GM12878 (cell line): ENCODE results near the gene GPC5. TPM values are rescaled to one million over a fixed set of nuclear protein-coding genes. Genes with fewer than 3 reads are reported as not detected.

Experiments
- ATAC-seq: fragments of 200-7000 bp; cut with Tn5 transposase; 3 replicates; pipeline ENCODE4 v1.9.1; 2020; ENCODE audit warnings: mild to moderate bottlenecking, moderate library complexity
- BruUV-seq: library from RNA; stranded (reverse); fragments of 400-500 nt; replicated peaks from 2 replicates; lab custom pipeline; 2021; lab: Mats Ljungman, UMichigan
- CTCF ChIA-PET: fragments of 300-600 bp; sonication (Branson Sonifier 250); formaldehyde crosslinking; extraction: SDS; loops from one replicate; lab custom pipeline; 2021; ENCODE audit warnings: inconsistent platforms; lab: Yijun Ruan, JAX
- POLR2A ChIA-PET: fragments of 350-600 bp; formaldehyde crosslinking; extraction: SDS; loops from one replicate; lab custom pipeline; 2021; ENCODE audit warnings: inconsistent platforms; lab: Charles Lee
- RAD21 ChIA-PET: fragments of 300-600 bp; sonication (Branson Sonifier 250); formaldehyde crosslinking; loops from one replicate; lab custom pipeline; 2023; ENCODE audit warnings: antibody characterized with exemption; ENCODE audit not compliant: unreplicated experiment; lab: Charles Lee
- SMC1A ChIA-PET: fragments of 300-600 bp; sonication (Branson Sonifier 250); formaldehyde crosslinking; loops from one replicate; lab custom pipeline; 2023; ENCODE audit not compliant: unreplicated experiment, uncharacterized antibody; lab: Charles Lee
- DNase-seq: peaks from one replicate; pipeline ENCODE4 v3.0.0-alpha.2; 2011; ENCODE audit warnings: low read depth, low spot score
- FAIRE-seq: peaks from 3 replicates; lab custom pipeline; 2011; peaks lifted over from hg19 to GRCh38; lab: Jason Lieb, UNC
- H2AFZ ChIP-seq: 2 replicates; pipeline ENCODE4 v1.6.0; 2011; ENCODE audit warnings: low read depth, low read length, control low read depth; ENCODE audit not compliant: control insufficient read depth
- H3K27ac ChIP-seq: 2 replicates; pipeline ENCODE4 v1.5.1; 2011; ENCODE audit warnings: control low read depth; ENCODE audit not compliant: control insufficient read depth, insufficient read depth
- H3K27me3 ChIP-seq, 2 experiments: replicated peaks in 1 of 2; 2 replicates each; pipeline versions ENCODE4 v1.6.0 to v1.6.1; 2011; ENCODE audit warnings: low read length in 1 of 2; ENCODE audit not compliant: control insufficient read depth in 2 of 2, insufficient read depth in 2 of 2
- H3K36me3 ChIP-seq, 2 experiments: 2 replicates each; pipeline ENCODE4 v1.5.1; 2011; ENCODE audit warnings: low read length in 1 of 2; ENCODE audit not compliant: control insufficient read depth in 2 of 2, insufficient read depth in 2 of 2
- H3K4me1 ChIP-seq: 2 replicates; pipeline ENCODE4 v1.6.1; 2011; ENCODE audit warnings: mild to moderate bottlenecking, low read length, moderate library complexity, mixed read lengths; ENCODE audit not compliant: control insufficient read depth, insufficient read depth
- H3K4me2 ChIP-seq: 2 replicates; pipeline ENCODE4 v1.6.0; 2011; ENCODE audit warnings: control low read depth; ENCODE audit not compliant: control insufficient read depth, insufficient read depth
- H3K4me3 ChIP-seq: fragments of 200-600 bp; sonication (generic); 2 replicates; pipeline ENCODE4 v1.5.1; 2016
- H3K79me2 ChIP-seq: 2 replicates; pipeline ENCODE4 v1.6.0; 2011; ENCODE audit warnings: low read length; ENCODE audit not compliant: control insufficient read depth, insufficient read depth
- H3K9ac ChIP-seq: 2 replicates; pipeline ENCODE4 v1.8.0; 2011; ENCODE audit warnings: low read length, control low read depth, mixed read lengths; ENCODE audit not compliant: control insufficient read depth, insufficient read depth
- H3K9me3 ChIP-seq: replicated peaks from 3 replicates; pipeline ENCODE4 v1.5.1; 2011; ENCODE audit warnings: mild to moderate bottlenecking, low read length; ENCODE audit not compliant: control insufficient read depth, insufficient read depth
- H4K20me1 ChIP-seq: 2 replicates; pipeline ENCODE4 v1.6.0; 2011; ENCODE audit not compliant: control insufficient read depth, insufficient read depth
- CBX5 ChIP-seq: sonication (generic); IDR thresholded peaks from 2 replicates; pipeline ENCODE4 v1.6.1; 2016; ENCODE audit warnings: low read depth, moderate library complexity, mild to moderate bottlenecking, inconsistent platforms
- CHD2 ChIP-seq: IDR thresholded peaks from 2 replicates; pipeline ENCODE4 v1.6.1; 2011; ENCODE audit warnings: low read depth, low read length, improper control_type of control experiment, borderline replicate concordance
- ETV6 ChIP-seq, 2 experiments: fragments of 450-650 bp in 1 of 2; IDR thresholded peaks in 1 of 2; conservative IDR thresholded peaks in 1 of 2; 2 replicates each; pipeline ENCODE4 v1.6.1; 2014; ENCODE audit warnings: antibody characterized with exemption in 1 of 2, borderline replicate concordance in 1 of 2, low read depth in 1 of 2, mild to moderate bottlenecking in 1 of 2, moderate library complexity in 1 of 2
- HDAC2 ChIP-seq: fragments of 200-600 bp; sonication (generic); IDR thresholded peaks from 2 replicates; pipeline ENCODE4 v1.6.1; 2017
- JUNB ChIP-seq: IDR thresholded peaks from 2 replicates; pipeline ENCODE4 v1.6.1; 2016; ENCODE audit warnings: antibody characterized with exemption, mild to moderate bottlenecking
- MTA3 ChIP-seq: IDR thresholded peaks from 2 replicates; pipeline ENCODE4 v1.6.1; 2012; ENCODE audit warnings: low read length, inconsistent platforms, borderline replicate concordance
- NFIC ChIP-seq: IDR thresholded peaks from 2 replicates; pipeline ENCODE4 v1.6.1; 2012; ENCODE audit warnings: low read depth, mild to moderate bottlenecking, inconsistent platforms, low read length, moderate library complexity
- PAX5 ChIP-seq: IDR thresholded peaks from 2 replicates; pipeline ENCODE4 v1.6.1; 2011; ENCODE audit warnings: low read depth, low read length, borderline replicate concordance
- RAD21 ChIP-seq: IDR thresholded peaks from 2 replicates; pipeline ENCODE4 v1.6.1; 2011; ENCODE audit warnings: mild to moderate bottlenecking, low read depth, low read length, moderate library complexity; ENCODE audit not compliant: insufficient read depth
- RUNX3 ChIP-seq: IDR thresholded peaks from 2 replicates; pipeline ENCODE4 v1.6.1; 2012; ENCODE audit warnings: low read length, inconsistent platforms
- SMARCA5 ChIP-seq: fragments of 450-650 bp; IDR thresholded peaks from 2 replicates; pipeline ENCODE4 v1.6.1; 2017; ENCODE audit warnings: mild to moderate bottlenecking
- SREBF2 ChIP-seq: IDR thresholded peaks from 2 replicates; pipeline ENCODE4 v1.6.1; 2012; ENCODE audit warnings: mild to moderate bottlenecking, low read length
- STAT1 ChIP-seq: fragments of 450-650 bp; conservative IDR thresholded peaks from 2 replicates; pipeline ENCODE4 v1.6.1; 2014; ENCODE audit warnings: antibody characterized with exemption, mild to moderate bottlenecking
- ZNF24 ChIP-seq: fragments of 450-650 bp; IDR thresholded peaks from 2 replicates; pipeline ENCODE4 v1.6.1; 2017; ENCODE audit warnings: antibody characterized with exemption, mild to moderate bottlenecking
- WGBS: methylation state at CpG from one replicate; pipeline ENCODE4 v1.1.6; 2016; ENCODE audit warnings: low lambda C conversion rate; ENCODE audit not compliant: insufficient replicate concordance, insufficient coverage; ENCODE audit errors: missing lambda C conversion rate; 5-methylcytosine and 5-hydroxymethylcytosine counted together
- in situ Hi-C: fragments of 300-500 bp; cut with MboI; formaldehyde crosslinking; loops from 9 replicates; pipeline ENCODE4 v1.14.3; 2018; ENCODE audit warnings: mixed read lengths
- intact Hi-C: fragments of 100-400 bp; cut with micrococcal nuclease; formaldehyde crosslinking; loops from one replicate; pipeline ENCODE4 v1.14.2; 2022; ENCODE audit not compliant: unreplicated experiment
- polyA plus RNA-seq, 11 experiments: library from polyadenylated mRNA; depleted of rRNA in 4 of 11; unstranded in 6 of 11; stranded (reverse) in 5 of 11; fragments of >200 nt; fragmentation: Nextera tagmentation in 4 of 11; fragmentation: Illumina TruSeq in 1 of 11; extraction: Ambion mirVana in 4 of 11; extraction: Trizol in 1 of 11; gene quantifications; 1 replicate in 1 of 11; 2 replicates in 10 of 11; pipeline versions ENCODE4 v1.2.1 to v1.2.3, GENCODE V29; 2011 to 2016; ENCODE audit warnings: inconsistent platforms in 2 of 11, missing spikeins in 2 of 11, low read depth in 1 of 11
- total RNA-seq, 4 experiments: library from RNA; depleted of rRNA in 3 of 4; stranded (reverse); fragments of >200 nt in 3 of 4; fragmentation: Illumina TruSeq in 1 of 4; extraction: Trizol in 1 of 4; gene quantifications; 2 replicates each; pipeline versions ENCODE4 v1.2.1 to v1.2.3, GENCODE V29; 2013 to 2021
- TF ChIP-seq, protein P1 (sequence below): fragments of 450-650 bp; IDR thresholded peaks from 2 replicates; pipeline ENCODE4 v1.6.1; 2018; ENCODE audit warnings: borderline replicate concordance, mild to moderate bottlenecking; ENCODE audit not compliant: partially characterized antibody
- TF ChIP-seq, protein P2 (sequence below): fragments of 450-650 bp; formaldehyde crosslinking; IDR thresholded peaks from 2 replicates; pipeline ENCODE4 v1.5.0; 2022; ENCODE audit warnings: mild to moderate bottlenecking, missing genetic modification characterization
- TF ChIP-seq, protein P3 (sequence below): fragments of 450-650 bp; formaldehyde crosslinking; IDR thresholded peaks from 2 replicates; pipeline ENCODE4 v1.4.0; 2020; ENCODE audit warnings: mild to moderate bottlenecking, moderate library complexity

GPC5 gene
- total and polyA plus RNA-seq, 10 of the 15 experiments (the other 5 are each of a cell fraction or from before 2014, with no cell fraction given): 0.05 to 0.87 (median 0.44) TPM; not detected in 1

DNA sequence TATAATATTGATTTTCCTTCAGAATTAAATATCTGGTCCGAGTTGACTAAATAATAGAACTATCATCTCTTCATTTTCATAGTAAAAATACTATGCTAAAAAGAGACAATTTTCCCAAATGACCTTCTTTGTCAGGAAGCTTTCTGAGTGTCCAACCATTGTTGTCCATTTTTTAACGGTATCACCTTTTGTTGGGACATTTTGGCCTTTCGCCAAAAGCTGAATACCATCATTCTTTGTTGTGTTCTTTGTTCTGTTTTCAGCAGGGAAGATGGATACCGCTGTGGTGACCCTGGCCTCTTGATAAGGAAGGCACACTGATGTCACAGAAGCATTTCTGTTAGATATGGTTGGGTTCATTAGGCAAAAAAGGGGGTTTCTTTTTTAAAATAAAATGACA is 1173.8 kb downstream of the GPC5 start:
- no peak overlapping the region for H3K9ac ChIP-seq
- in situ Hi-C loops: loop anchor here (25.0 kb wide), 1 partner anchor 1790 kb away; no protein-coding TSS in a partner anchor
- H3K4me3 ChIP-seq: no peak overlapping the region
- no peak overlapping the region for H3K4me2 ChIP-seq
- no peaks in the 10 kb centered on the region for H3K27me3 ChIP-seq
- RAD21 ChIA-PET: no interaction called here
- ATAC-seq: no peak
- DNase-seq: no peak
- H2AFZ ChIP-seq: no peak overlapping the region
- no peak for FAIRE-seq
- SMC1A ChIA-PET: no interaction called here
- BruUV-seq: no TSS peak
- no peaks in the 10 kb centered on the region for H3K9me3 ChIP-seq
- CTCF ChIA-PET: interaction anchor here (0.9 to 2.2 kb wide), 7 partner anchors 9 to 1791 kb away, joined by 3 to 8 read pairs (median 5); no protein-coding TSS in a partner anchor
- no peaks in the 10 kb centered on the region for H3K79me2 ChIP-seq
- H4K20me1 ChIP-seq: no peaks in the 10 kb centered on the region
- no peaks in the 10 kb centered on the region for H3K36me3 ChIP-seq
- POLR2A ChIA-PET: no interaction called here
- 23% methylated on average over 4 of the region's 4 CpGs for WGBS
- H3K27ac ChIP-seq: no peak overlapping the region
- intact Hi-C loops: loop anchor here (10.0 kb wide), 1 partner anchor 1623 kb away; no protein-coding TSS in a partner anchor
- no peaks in the 10 kb centered on the region for H3K4me1 ChIP-seq
- TF ChIP-seq STAT1 (no peak), HDAC2 (no peak), CBX5 (no peak), PAX5 (no peak), RUNX3 (no peak), SMARCA5 (no peak), ETV6 (conservative IDR thresholded peaks at IDR 0.05 in 1 of 2, IDR thresholded peaks at IDR 0.05 in 1 of 2; ENCODE audit: borderline replicate concordance in 1 of 2, low read depth in 1 of 2) (no peak), RAD21 (no peak), CHD2 (no peak), SREBF2 (no peak), MTA3 (no peak), NFIC (no peak), JUNB (no peak), ZNF24 (no peak)
- TF ChIP-seq, protein P1, sequence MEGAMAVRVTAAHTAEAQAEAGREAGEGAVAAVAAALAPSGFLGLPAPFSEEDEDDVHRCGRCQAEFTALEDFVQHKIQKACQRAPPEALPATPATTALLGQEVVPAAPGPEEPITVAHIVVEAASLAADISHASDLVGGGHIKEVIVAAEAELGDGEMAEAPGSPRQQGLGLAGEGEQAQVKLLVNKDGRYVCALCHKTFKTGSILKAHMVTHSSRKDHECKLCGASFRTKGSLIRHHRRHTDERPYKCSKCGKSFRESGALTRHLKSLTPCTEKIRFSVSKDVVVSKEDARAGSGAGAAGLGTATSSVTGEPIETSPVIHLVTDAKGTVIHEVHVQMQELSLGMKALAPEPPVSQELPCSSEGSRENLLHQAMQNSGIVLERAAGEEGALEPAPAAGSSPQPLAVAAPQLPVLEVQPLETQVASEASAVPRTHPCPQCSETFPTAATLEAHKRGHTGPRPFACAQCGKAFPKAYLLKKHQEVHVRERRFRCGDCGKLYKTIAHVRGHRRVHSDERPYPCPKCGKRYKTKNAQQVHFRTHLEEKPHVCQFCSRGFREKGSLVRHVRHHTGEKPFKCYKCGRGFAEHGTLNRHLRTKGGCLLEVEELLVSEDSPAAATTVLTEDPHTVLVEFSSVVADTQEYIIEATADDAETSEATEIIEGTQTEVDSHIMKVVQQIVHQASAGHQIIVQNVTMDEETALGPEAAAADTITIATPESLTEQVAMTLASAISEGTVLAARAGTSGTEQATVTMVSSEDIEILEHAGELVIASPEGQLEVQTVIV: no peak
- TF ChIP-seq, protein P2, sequence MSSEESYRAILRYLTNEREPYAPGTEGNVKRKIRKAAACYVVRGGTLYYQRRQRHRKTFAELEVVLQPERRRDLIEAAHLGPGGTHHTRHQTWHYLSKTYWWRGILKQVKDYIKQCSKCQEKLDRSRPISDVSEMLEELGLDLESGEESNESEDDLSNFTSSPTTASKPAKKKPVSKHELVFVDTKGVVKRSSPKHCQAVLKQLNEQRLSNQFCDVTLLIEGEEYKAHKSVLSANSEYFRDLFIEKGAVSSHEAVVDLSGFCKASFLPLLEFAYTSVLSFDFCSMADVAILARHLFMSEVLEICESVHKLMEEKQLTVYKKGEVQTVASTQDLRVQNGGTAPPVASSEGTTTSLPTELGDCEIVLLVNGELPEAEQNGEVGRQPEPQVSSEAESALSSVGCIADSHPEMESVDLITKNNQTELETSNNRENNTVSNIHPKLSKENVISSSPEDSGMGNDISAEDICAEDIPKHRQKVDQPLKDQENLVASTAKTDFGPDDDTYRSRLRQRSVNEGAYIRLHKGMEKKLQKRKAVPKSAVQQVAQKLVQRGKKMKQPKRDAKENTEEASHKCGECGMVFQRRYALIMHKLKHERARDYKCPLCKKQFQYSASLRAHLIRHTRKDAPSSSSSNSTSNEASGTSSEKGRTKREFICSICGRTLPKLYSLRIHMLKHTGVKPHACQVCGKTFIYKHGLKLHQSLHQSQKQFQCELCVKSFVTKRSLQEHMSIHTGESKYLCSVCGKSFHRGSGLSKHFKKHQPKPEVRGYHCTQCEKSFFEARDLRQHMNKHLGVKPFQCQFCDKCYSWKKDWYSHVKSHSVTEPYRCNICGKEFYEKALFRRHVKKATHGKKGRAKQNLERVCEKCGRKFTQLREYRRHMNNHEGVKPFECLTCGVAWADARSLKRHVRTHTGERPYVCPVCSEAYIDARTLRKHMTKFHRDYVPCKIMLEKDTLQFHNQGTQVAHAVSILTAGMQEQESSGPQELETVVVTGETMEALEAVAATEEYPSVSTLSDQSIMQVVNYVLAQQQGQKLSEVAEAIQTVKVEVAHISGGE (CRISPR knock-in tag): no peak
- TF ChIP-seq, protein P3, sequence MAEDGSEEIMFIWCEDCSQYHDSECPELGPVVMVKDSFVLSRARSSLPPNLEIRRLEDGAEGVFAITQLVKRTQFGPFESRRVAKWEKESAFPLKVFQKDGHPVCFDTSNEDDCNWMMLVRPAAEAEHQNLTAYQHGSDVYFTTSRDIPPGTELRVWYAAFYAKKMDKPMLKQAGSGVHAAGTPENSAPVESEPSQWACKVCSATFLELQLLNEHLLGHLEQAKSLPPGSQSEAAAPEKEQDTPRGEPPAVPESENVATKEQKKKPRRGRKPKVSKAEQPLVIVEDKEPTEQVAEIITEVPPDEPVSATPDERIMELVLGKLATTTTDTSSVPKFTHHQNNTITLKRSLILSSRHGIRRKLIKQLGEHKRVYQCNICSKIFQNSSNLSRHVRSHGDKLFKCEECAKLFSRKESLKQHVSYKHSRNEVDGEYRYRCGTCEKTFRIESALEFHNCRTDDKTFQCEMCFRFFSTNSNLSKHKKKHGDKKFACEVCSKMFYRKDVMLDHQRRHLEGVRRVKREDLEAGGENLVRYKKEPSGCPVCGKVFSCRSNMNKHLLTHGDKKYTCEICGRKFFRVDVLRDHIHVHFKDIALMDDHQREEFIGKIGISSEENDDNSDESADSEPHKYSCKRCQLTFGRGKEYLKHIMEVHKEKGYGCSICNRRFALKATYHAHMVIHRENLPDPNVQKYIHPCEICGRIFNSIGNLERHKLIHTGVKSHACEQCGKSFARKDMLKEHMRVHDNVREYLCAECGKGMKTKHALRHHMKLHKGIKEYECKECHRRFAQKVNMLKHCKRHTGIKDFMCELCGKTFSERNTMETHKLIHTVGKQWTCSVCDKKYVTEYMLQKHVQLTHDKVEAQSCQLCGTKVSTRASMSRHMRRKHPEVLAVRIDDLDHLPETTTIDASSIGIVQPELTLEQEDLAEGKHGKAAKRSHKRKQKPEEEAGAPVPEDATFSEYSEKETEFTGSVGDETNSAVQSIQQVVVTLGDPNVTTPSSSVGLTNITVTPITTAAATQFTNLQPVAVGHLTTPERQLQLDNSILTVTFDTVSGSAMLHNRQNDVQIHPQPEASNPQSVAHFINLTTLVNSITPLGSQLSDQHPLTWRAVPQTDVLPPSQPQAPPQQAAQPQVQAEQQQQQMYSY: no peak
